Activated CD4-positive, alpha-beta T cell treated with anti-CD3 and anti-CD28 coated beads, Interleukin-2, amount 50 U/mL, for 16 hours (primary cell): ENCODE results near the gene TNNI3K.

Experiments used
- DNase-seq: peaks from one replicate; pipeline ENCODE4 v3.0.0-alpha.2; 2020

Gene TNNI3K

GRCh38 chr1:74314438-74314837, 79.3 kb downstream of the TNNI3K start:
- DNase-seq = no peak

GRCh38 chr1:74316302-74316701, 81.1 kb downstream of the TNNI3K start:
- no peak for DNase-seq

- no peak for DNase-seq
Measured at GRCh38 chr1:74317663-74318062, 82.5 kb downstream of the TNNI3K start.

- no peak for DNase-seq
Measured at GRCh38 chr1:74323937-74324473, 88.8 kb downstream of the TNNI3K start.

GRCh38 chr1:74324684-74325448, 89.7 kb downstream of the TNNI3K start:
- no peak for DNase-seq

- DNase-seq = no peak
Measured at GRCh38 chr1:74328851-74329250, 93.7 kb downstream of the TNNI3K start.

GRCh38 chr1:74333244-74333643, 98.1 kb downstream of the TNNI3K start:
- DNase-seq = no peak

GRCh38 chr1:74334147-74334546, 99.0 kb downstream of the TNNI3K start:
- no peak for DNase-seq

GRCh38 chr1:74340656-74341055, 105.5 kb downstream of the TNNI3K start:
- no peak for DNase-seq

GRCh38 chr1:74341702-74342339, 106.6 kb downstream of the TNNI3K start:
- DNase-seq = no peak

GRCh38 chr1:74343216-74343615, 108.0 kb downstream of the TNNI3K start:
- DNase-seq = no peak

- DNase-seq = no peak
Measured at GRCh38 chr1:74344387-74344786, 109.2 kb downstream of the TNNI3K start.

GRCh38 chr1:74356493-74356892, 121.3 kb downstream of the TNNI3K start:
- no peak for DNase-seq

GRCh38 chr1:74357150-74357549, 122.0 kb downstream of the TNNI3K start:
- DNase-seq = no peak

- DNase-seq = no peak
Measured at GRCh38 chr1:74357756-74358155, 122.6 kb downstream of the TNNI3K start.

GRCh38 chr1:74362691-74363090, 127.5 kb downstream of the TNNI3K start:
- DNase-seq = no peak

GRCh38 chr1:74363220-74363619, 128.0 kb downstream of the TNNI3K start:
- no peak for DNase-seq

GRCh38 chr1:74367175-74367813, 132.1 kb downstream of the TNNI3K start:
- DNase-seq = no peak

- DNase-seq = no peak
Measured at GRCh38 chr1:74368335-74368734, 133.1 kb downstream of the TNNI3K start.

GRCh38 chr1:74375376-74375775, 140.2 kb downstream of the TNNI3K start:
- DNase-seq = no peak

GRCh38 chr1:74380252-74380651, 145.1 kb downstream of the TNNI3K start:
- no peak for DNase-seq

- DNase-seq = no peak
Measured at GRCh38 chr1:74388855-74389254, 153.7 kb downstream of the TNNI3K start.

GRCh38 chr1:74392186-74392585, 157.0 kb downstream of the TNNI3K start:
- DNase-seq = no peak

GRCh38 chr1:74392840-74393239, 157.7 kb downstream of the TNNI3K start:
- no peak for DNase-seq
